Cardiac fibroblast (primary cell): ENCODE measurements around the gene TARBP1.
A peak's percentile ranks its signal among the peaks of the same experiment; 100 is the strongest.

ENCODE experiments used
- DNase-seq, 2 donors: peaks; one replicate each; pipeline versions ENCODE4 v3.0.0 to v3.0.0-alpha.2; 2010; ENCODE audit warnings: low read depth in 2 of 2
- H3K4me3 ChIP-seq, 2 donors: replicated peaks in 1 of 2; 1 replicate in 1 of 2; 2 replicates in 1 of 2; pipeline ENCODE4 v1.5.1; 2011; ENCODE audit warnings: low read depth in 2 of 2, low read length in 2 of 2, mild to moderate bottlenecking in 2 of 2, moderate library complexity in 1 of 2
- TF ChIP-seq, protein P1 (sequence below): IDR thresholded peaks from one replicate; pipeline ENCODE4 v1.5.1; 2011; ENCODE audit warnings: low read depth, mild to moderate bottlenecking, low read length, inconsistent platforms

The TARBP1 gene, protein sequence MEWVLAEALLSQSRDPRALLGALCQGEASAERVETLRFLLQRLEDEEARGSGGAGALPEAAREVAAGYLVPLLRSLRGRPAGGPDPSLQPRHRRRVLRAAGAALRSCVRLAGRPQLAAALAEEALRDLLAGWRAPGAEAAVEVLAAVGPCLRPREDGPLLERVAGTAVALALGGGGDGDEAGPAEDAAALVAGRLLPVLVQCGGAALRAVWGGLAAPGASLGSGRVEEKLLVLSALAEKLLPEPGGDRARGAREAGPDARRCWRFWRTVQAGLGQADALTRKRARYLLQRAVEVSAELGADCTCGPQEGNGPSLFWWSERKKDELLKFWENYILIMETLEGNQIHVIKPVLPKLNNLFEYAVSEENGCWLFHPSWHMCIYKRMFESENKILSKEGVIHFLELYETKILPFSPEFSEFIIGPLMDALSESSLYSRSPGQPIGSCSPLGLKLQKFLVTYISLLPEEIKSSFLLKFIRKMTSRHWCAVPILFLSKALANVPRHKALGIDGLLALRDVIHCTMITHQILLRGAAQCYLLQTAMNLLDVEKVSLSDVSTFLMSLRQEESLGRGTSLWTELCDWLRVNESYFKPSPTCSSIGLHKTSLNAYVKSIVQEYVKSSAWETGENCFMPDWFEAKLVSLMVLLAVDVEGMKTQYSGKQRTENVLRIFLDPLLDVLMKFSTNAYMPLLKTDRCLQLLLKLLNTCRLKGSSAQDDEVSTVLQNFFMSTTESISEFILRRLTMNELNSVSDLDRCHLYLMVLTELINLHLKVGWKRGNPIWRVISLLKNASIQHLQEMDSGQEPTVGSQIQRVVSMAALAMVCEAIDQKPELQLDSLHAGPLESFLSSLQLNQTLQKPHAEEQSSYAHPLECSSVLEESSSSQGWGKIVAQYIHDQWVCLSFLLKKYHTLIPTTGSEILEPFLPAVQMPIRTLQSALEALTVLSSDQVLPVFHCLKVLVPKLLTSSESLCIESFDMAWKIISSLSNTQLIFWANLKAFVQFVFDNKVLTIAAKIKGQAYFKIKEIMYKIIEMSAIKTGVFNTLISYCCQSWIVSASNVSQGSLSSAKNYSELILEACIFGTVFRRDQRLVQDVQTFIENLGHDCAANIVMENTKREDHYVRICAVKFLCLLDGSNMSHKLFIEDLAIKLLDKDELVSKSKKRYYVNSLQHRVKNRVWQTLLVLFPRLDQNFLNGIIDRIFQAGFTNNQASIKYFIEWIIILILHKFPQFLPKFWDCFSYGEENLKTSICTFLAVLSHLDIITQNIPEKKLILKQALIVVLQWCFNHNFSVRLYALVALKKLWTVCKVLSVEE (N-terminal part only)

DNA sequence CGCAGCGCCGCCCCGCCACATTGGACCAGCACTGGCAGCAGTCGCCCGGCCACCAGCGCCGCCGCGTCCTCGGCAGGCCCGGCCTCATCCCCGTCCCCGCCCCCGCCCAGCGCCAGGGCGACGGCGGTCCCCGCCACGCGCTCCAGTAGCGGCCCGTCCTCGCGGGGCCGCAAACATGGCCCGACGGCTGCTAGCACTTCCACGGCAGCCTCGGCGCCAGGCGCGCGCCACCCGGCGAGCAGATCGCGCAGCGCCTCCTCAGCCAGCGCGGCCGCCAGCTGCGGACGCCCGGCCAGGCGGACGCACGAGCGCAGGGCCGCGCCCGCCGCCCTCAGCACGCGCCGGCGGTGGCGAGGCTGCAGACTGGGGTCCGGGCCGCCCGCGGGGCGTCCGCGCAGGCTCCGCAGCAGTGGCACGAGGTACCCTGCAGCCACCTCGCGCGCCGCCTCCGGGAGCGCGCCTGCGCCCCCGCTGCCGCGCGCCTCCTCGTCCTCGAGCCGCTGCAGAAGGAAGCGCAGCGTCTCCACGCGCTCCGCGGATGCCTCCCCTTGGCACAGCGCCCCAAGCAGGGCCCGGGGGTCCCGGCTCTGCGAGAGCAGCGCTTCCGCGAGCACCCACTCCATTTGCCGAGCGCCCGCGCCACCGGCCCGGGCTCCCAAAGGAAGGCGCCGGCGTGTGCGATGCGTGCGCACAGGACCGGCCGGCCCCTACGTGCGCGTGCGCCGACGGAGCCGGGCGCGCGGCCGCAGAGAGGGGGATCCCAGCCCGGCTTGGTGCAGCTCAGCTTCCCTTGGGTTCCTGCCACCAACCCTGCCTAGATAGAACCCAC is at the start of gene TARBP1:
Gene TARBP1, minus strand, starts transcription at position 699 of the 829 bp plus-strand sequence. Its CDS starts 76 bp downstream, at position 623.
- TF ChIP-seq, protein P1, sequence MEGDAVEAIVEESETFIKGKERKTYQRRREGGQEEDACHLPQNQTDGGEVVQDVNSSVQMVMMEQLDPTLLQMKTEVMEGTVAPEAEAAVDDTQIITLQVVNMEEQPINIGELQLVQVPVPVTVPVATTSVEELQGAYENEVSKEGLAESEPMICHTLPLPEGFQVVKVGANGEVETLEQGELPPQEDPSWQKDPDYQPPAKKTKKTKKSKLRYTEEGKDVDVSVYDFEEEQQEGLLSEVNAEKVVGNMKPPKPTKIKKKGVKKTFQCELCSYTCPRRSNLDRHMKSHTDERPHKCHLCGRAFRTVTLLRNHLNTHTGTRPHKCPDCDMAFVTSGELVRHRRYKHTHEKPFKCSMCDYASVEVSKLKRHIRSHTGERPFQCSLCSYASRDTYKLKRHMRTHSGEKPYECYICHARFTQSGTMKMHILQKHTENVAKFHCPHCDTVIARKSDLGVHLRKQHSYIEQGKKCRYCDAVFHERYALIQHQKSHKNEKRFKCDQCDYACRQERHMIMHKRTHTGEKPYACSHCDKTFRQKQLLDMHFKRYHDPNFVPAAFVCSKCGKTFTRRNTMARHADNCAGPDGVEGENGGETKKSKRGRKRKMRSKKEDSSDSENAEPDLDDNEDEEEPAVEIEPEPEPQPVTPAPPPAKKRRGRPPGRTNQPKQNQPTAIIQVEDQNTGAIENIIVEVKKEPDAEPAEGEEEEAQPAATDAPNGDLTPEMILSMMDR = peak; percentile 1
- peak; percentile 71 to 79 for DNase-seq
- H3K4me3 ChIP-seq = peak within 1 kb of the TSS; percentile 63 to 68

DNA sequence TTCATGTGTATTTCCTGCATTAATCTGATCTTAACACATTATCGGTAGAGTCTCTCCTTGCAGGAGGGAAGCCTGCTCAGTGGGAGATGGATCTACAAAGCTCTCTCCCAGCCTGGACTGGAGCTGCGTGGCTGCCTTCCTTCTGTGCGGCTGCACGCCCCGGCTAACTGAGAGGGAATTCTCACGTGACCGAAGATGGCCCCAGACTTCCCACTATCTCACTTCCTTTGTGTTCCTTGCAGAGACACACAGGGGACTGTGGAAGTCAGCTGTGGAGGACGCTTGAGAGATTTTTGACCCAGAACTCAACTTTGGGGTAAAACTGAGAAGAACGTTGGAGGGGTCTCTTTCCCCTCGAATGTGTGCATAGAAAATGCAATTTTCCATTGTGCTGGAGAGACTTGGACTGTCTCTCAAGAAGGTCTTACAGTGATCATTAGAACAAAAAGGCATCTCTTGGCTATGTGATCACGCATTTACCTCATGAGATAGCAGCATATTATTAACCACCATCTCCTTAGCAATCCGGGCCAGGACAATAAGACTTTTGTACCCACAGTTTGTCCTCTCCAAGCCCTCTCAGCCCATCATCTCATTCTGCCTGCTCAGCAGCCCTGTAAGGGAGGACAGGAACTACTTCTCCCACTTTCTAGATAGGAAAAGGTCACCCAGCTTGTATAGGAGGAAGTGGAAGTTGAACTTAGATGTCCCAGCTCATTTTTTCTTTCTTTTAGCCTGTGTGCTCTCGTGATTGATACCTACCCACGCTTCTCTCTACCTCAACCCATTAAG is 49.3 kb upstream of the TARBP1 start:
- DNase-seq = no peak
- TF ChIP-seq, protein P1 = no peak

DNA sequence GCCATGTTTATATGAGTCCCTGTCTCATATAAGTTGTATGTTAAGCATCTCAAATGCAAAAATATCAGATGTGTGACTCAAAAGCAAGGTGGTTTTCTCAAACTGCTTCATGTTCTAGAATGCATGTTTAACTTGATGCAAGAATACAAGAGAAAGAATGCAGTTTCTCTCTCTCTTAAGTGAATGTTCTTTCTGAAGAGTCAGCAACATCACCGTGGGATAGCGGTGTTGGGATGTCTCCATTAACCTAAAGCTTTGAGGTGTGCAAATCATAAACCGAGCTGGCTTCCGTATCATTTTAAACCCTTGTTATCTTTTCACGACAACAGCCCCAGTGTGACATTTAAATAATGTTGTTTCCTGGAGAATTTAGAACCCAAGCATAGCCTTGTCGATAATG is 48.4 kb upstream of the TARBP1 start:
- no peak for DNase-seq
- H3K4me3 ChIP-seq = no peak overlapping the region
- TF ChIP-seq, protein P1 = no peak

More for the DNA sequence above, 49.3 kb upstream of the TARBP1 start:
- H3K4me3 ChIP-seq = no peak overlapping the region

DNA sequence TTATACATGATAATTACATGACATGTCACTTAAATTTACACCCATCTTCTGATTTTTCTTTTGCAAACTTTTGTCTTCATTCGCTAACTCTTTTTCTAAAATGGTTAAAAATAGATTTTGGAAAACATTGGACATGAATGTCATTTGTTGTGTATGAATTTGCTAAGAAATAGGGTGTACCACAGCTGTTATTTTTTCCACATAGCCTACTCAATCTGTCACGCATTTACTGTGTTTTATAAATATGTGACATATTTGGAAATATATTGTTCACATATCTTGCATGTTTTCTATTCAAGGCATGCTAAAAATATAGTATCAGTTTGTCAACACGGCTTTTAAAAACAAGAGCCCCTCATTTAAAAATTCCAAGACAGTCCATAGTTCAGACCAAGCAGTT is 47.9 kb upstream of the TARBP1 start:
- no peak for DNase-seq
- TF ChIP-seq, protein P1 = no peak
- no peak overlapping the region for H3K4me3 ChIP-seq

DNA sequence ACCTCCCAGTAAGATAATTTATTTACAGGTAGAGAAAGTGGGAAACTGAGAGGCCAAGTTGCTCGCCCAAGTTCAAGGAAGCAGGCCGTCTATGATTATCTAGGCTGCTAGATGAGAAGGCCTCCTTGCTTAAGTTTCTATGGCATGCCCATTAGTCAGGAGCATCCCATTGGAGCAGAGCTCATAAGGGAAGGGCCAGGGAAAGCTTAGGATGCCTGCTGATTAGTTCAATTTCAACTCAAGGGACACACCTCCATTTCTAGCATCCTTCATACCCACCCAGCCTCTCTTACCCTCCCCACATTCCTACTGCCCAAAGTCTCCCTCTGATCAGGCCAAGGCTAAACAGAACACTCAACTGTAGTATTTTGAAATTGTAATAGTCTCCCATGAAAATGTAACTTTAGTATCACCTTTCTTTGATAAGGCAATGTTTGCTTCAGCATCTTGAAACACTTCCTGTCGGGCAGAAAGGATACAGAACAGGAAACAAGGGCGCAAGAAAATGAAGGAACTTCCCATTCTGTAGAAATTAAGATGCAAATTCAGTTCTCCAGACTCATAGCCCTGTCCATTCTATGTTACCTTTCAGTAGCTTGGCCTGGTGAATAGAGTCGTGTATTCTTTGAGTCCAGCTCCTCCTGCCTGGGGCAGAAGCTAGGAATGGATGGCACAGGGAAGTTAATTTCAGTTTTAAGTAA is 46.3 kb upstream of the TARBP1 start:
- no peak for DNase-seq
- H3K4me3 ChIP-seq = no peak overlapping the region
- TF ChIP-seq, protein P1 = no peak
